Stimulated activated CD8-positive, alpha-beta memory T cell treated with anti-CD3 and anti-CD28 coated beads, Interleukin-4, amount 100 ng/mL, for 24 hours (primary cell): ENCODE data around the gene ADAMTS15.

Experiments
- DNase-seq: peaks from one replicate; pipeline ENCODE4 v3.0.0-alpha.2; 2020; ENCODE audit warnings: low read depth

ADAMTS15 gene

GRCh38 chr11:130448416-130449309 is at the start of gene ADAMTS15:
Gene ADAMTS15 (plus strand): TSS chr11:130448645. CDS start chr11:130448974, 329 bp downstream.
- peak; percentile 30 for DNase-seq

- no peak for DNase-seq
Observed at GRCh38 chr11:130399196-130399595, 49.2 kb upstream of the ADAMTS15 start.

- DNase-seq = no peak
Observed at GRCh38 chr11:130400781-130401483, 47.5 kb upstream of the ADAMTS15 start.

- DNase-seq = no peak
Observed at GRCh38 chr11:130402570-130402969, 45.9 kb upstream of the ADAMTS15 start.

GRCh38 chr11:130403271-130403804 is 45.1 kb upstream of the ADAMTS15 start:
- no peak for DNase-seq

GRCh38 chr11:130403967-130404366 is 44.5 kb upstream of the ADAMTS15 start:
- no peak for DNase-seq

- DNase-seq = no peak
Observed at GRCh38 chr11:130404727-130405126, 43.7 kb upstream of the ADAMTS15 start.

GRCh38 chr11:130405428-130405827 is 43.0 kb upstream of the ADAMTS15 start:
- no peak for DNase-seq

- DNase-seq = no peak
Observed at GRCh38 chr11:130407978-130408377, 40.5 kb upstream of the ADAMTS15 start.

GRCh38 chr11:130408401-130408890 is 40.0 kb upstream of the ADAMTS15 start:
- no peak for DNase-seq

- no peak for DNase-seq
Observed at GRCh38 chr11:130408901-130409300, 39.5 kb upstream of the ADAMTS15 start.

- no peak for DNase-seq
Observed at GRCh38 chr11:130409594-130410388, 38.7 kb upstream of the ADAMTS15 start.

- DNase-seq = no peak
Observed at GRCh38 chr11:130411223-130411622, 37.2 kb upstream of the ADAMTS15 start.

GRCh38 chr11:130413405-130414106 is 34.9 kb upstream of the ADAMTS15 start:
- no peak for DNase-seq

- DNase-seq = no peak
Observed at GRCh38 chr11:130414107-130415080, 34.1 kb upstream of the ADAMTS15 start.

- no peak for DNase-seq
Observed at GRCh38 chr11:130415731-130416529, 32.5 kb upstream of the ADAMTS15 start.

- DNase-seq = no peak
Observed at GRCh38 chr11:130416530-130416882, 31.9 kb upstream of the ADAMTS15 start.

- no peak for DNase-seq
Observed at GRCh38 chr11:130416906-130417305, 31.5 kb upstream of the ADAMTS15 start.

GRCh38 chr11:130418210-130418609 is 30.2 kb upstream of the ADAMTS15 start:
- DNase-seq = no peak
